Upper lobe of left lung (tissue), 6 donors: Measurements from ENCODE around the gene CFAP92. TPM values are rescaled to one million over a fixed set of nuclear protein-coding genes. Genes with fewer than 3 reads are reported as not detected.

Experiments used
- ATAC-seq, 2 donors: fragments of 200-7000 bp; cut with Tn5 transposase; one replicate each; pipeline ENCODE4 v1.9.1; 2022; ENCODE audit warnings: mild to moderate bottlenecking in 2 of 2, moderate library complexity in 2 of 2; ENCODE audit not compliant: low FRiP score in 2 of 2
- DNase-seq, 2 donors: peaks; one replicate each; pipeline ENCODE4 v3.0.0-alpha.2; 2019 to 2020
- H3K27ac ChIP-seq, 4 donors: fragments of 200-600 bp; sonication (generic); one replicate each; pipeline ENCODE4 v1.5.1; 2016 to 2019
- H3K27me3 ChIP-seq, 4 donors: fragments of 200-600 bp; sonication (generic); one replicate each; pipeline ENCODE4 v1.5.1; 2017 to 2019
- H3K36me3 ChIP-seq, 4 donors: fragments of 200-600 bp; sonication (generic); one replicate each; pipeline ENCODE4 v1.5.1; 2016 to 2019
- H3K4me1 ChIP-seq, 4 donors: fragments of 200-600 bp; sonication (generic); one replicate each; pipeline ENCODE4 v1.5.1; 2018 to 2019
- H3K4me3 ChIP-seq, 4 donors: fragments of 200-600 bp; sonication (generic); one replicate each; pipeline ENCODE4 v1.5.1; 2017 to 2019; ENCODE audit warnings: mild to moderate bottlenecking in 2 of 4, moderate library complexity in 1 of 4
- H3K9me3 ChIP-seq, 4 donors: fragments of 200-600 bp; sonication (generic); one replicate each; pipeline ENCODE4 v1.5.1; 2018 to 2019
- EP300 ChIP-seq, 4 donors: sonication (generic); formaldehyde crosslinking; IDR thresholded peaks; one replicate each; pipeline ENCODE4 v1.5.1; 2017; ENCODE audit warnings: antibody characterized with exemption in 4 of 4, control low read depth in 2 of 4
- POLR2A ChIP-seq, 4 donors: fragments of 450-650 bp; IDR thresholded peaks; one replicate each; pipeline ENCODE4 v1.5.1; 2016 to 2017; ENCODE audit warnings: antibody characterized with exemption in 4 of 4, mild to moderate bottlenecking in 2 of 4
- POLR2AphosphoS5 ChIP-seq, 2 donors: sonication (generic); formaldehyde crosslinking; IDR thresholded peaks; one replicate each; pipeline ENCODE4 v1.5.1; 2017; ENCODE audit warnings: antibody characterized with exemption in 2 of 2
- WGBS, 2 donors: methylation state at CpG; one replicate each; pipeline ENCODE4 v1.1.5; 2017 to 2018; 5-methylcytosine and 5-hydroxymethylcytosine counted together
- total RNA-seq, 6 donors: library from RNA; depleted of rRNA in 4 of 6; stranded (reverse); fragments of >200 nt in 4 of 6; gene quantifications; one replicate each; pipeline versions ENCODE4 v1.1.0 to v1.2.1, GENCODE V29; 2016 to 2021
- TF ChIP-seq, protein P1 (sequence below), 6 experiments: fragments of 450-650 bp in 4 of 6; fragments of 200-600 bp in 2 of 6; sonication (generic) in 2 of 6; IDR thresholded peaks; one replicate each; pipeline ENCODE4 v1.5.1; 2016 to 2019; ENCODE audit warnings: antibody characterized with exemption in 6 of 6
- donor health status: DM: no; HTN: no; CAD: no; lungs with moderate emphysema.
- donor health status: DM: no; HTN: yes; CAD: no; lungs with severe emphysema.

CFAP92 gene
- total RNA-seq, 6 donors from 2014 or later: 0.66 to 21.3 (median 5.0) TPM

DNA sequence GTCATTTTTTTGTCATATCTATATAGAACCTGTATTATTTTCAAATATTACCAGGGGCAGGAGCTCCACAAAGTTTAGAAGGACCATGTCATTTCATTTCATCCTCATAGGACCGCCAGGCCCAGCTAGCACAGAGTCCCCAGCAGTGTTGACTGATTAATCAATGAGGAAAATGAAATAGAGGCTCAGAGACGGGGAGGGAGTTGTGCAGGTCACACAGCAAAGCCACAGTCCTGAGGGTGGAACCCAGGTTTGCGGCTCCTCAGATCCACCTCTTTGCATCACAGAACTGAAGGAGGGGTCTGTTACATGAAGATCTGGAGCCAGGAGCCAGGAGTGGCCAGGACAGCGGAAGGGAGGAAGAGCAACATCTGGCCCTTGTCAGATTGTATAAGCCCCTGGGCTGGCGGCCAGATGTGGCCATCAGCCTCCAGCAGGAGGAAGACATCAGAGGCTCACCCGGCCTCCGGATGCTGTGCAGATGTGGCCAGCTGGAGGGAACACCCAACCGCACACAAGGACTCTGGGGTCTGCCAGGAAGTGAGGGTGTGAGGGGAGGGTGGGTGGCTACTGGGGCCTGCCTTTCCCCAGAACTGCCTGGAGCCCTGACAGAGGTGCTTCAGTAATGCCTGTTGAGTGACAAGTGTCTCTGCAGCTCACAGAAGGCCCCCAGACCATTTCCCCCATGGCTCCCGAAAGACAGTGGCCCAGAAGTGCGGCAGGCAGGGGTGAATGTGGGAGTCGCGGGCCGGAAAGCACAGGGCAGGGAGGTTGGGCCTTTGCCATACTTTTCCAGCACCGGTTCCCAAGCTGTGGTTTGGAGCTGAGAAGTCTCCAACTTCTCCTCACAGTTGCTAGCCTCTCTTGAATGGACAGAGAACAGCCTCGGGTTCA, 28.5 kb upstream of the CFAP92 start:
- peak overlapping the region; percentile 70 to 80 (median 74) for H3K27ac ChIP-seq
- TF ChIP-seq, protein P1, sequence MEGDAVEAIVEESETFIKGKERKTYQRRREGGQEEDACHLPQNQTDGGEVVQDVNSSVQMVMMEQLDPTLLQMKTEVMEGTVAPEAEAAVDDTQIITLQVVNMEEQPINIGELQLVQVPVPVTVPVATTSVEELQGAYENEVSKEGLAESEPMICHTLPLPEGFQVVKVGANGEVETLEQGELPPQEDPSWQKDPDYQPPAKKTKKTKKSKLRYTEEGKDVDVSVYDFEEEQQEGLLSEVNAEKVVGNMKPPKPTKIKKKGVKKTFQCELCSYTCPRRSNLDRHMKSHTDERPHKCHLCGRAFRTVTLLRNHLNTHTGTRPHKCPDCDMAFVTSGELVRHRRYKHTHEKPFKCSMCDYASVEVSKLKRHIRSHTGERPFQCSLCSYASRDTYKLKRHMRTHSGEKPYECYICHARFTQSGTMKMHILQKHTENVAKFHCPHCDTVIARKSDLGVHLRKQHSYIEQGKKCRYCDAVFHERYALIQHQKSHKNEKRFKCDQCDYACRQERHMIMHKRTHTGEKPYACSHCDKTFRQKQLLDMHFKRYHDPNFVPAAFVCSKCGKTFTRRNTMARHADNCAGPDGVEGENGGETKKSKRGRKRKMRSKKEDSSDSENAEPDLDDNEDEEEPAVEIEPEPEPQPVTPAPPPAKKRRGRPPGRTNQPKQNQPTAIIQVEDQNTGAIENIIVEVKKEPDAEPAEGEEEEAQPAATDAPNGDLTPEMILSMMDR (IDR thresholded peaks at IDR 0.05): no peak
- peak; percentile 85 to 96 for TF ChIP-seq POLR2AphosphoS5 (IDR thresholded peaks at IDR 0.05)
- peak in 2 of 4 donors; percentile 21 to 68 for TF ChIP-seq EP300 (IDR thresholded peaks at IDR 0.05)
- TF ChIP-seq POLR2A (IDR thresholded peaks at IDR 0.05): no peak
- H3K4me3 ChIP-seq: no peak overlapping the region
- H3K9me3 ChIP-seq: no peaks in the 10 kb centered on the region
- no peaks in the 10 kb centered on the region for H3K27me3 ChIP-seq
- WGBS, 2 donors: 53 to 57% methylated on average over 12 to 15 of the region's 15 CpGs
- peaks cover 38 to 70% (median 59%) of the 10 kb centered on the region in 4 donors for H3K4me1 ChIP-seq
- DNase-seq (peak; percentile 62 to 78), ATAC-seq (peak; percentile 68 to 78)
- H3K36me3 ChIP-seq: no peaks in the 10 kb centered on the region

GRCh38 chr3:129021140-129021551, 27.3 kb upstream of the CFAP92 start:
- WGBS, 2 donors: 73 to 77% methylated on average over 6 of the region's 6 CpGs
- H3K27ac ChIP-seq: peak overlapping the region; percentile 33 to 76 (median 64)
- no peak overlapping the region for H3K4me3 ChIP-seq
- H3K36me3 ChIP-seq: no peaks in the 10 kb centered on the region
- DNase-seq: no peak
- H3K9me3 ChIP-seq: no peaks in the 10 kb centered on the region
- H3K27me3 ChIP-seq: no peaks in the 10 kb centered on the region
- ATAC-seq: peak in 1 of 2 donors; percentile 7
- TF ChIP-seq POLR2AphosphoS5 (IDR thresholded peaks at IDR 0.05) (no peak), POLR2A (IDR thresholded peaks at IDR 0.05) (no peak), EP300 (IDR thresholded peaks at IDR 0.05) (no peak)
- TF ChIP-seq, protein P1 (IDR thresholded peaks at IDR 0.05): no peak
- H3K4me1 ChIP-seq: peaks cover 41 to 71% (median 59%) of the 10 kb centered on the region in 4 donors

GRCh38 chr3:129020691-129021090, 26.8 kb upstream of the CFAP92 start:
- Histone ChIP-seq H3K27me3 (no peaks in the 10 kb centered on the region), H3K4me3 (no peak overlapping the region), H3K4me1 (peaks cover 43 to 71% (median 60%) of the 10 kb centered on the region in 4 donors), H3K9me3 (no peaks in the 10 kb centered on the region), H3K36me3 (no peaks in the 10 kb centered on the region), H3K27ac (peak overlapping the region; percentile 33 to 76 (median 64))
- DNase-seq (no peak), ATAC-seq (no peak)
- 82 to 100% methylated on average over 1 to 5 of the region's 5 CpGs for WGBS, 2 donors
- TF ChIP-seq, protein P1 (IDR thresholded peaks at IDR 0.05): no peak
- TF ChIP-seq EP300 (IDR thresholded peaks at IDR 0.05): no peak
- no peak for TF ChIP-seq POLR2AphosphoS5 (IDR thresholded peaks at IDR 0.05)
- no peak for TF ChIP-seq POLR2A (IDR thresholded peaks at IDR 0.05)

DNA sequence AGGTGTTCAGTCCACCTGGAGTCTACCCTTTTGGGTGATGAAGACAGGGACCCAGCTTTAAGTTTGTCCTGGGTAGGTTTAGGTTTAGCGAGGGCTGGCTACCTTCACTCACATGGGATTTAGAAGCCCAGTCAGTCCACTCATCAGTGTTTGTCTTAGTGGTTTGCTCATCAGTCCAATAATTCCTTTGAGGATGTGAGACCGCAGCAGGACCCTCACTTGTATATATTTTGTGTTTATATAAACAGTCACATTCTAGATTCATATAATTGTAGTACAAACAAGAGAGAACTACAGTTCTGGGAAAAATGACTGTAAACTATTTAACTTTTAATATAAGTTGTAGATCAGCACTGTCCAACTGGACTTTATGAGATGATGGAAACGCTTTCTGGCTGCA, 25.4 kb upstream of the CFAP92 start:
- no peak for TF ChIP-seq EP300 (IDR thresholded peaks at IDR 0.05)
- TF ChIP-seq POLR2AphosphoS5 (IDR thresholded peaks at IDR 0.05): no peak
- TF ChIP-seq, protein P1 (IDR thresholded peaks at IDR 0.05): no peak
- TF ChIP-seq POLR2A (IDR thresholded peaks at IDR 0.05): no peak
- no peak for ATAC-seq
- 87 to 90% methylated on average over 3 of the region's 3 CpGs for WGBS, 2 donors
- no peak for DNase-seq
- Histone ChIP-seq H3K27ac (peak overlapping the region in 3 of 4 donors; percentile 76 to 88 (median 79)), H3K36me3 (no peaks in the 10 kb centered on the region), H3K4me3 (no peak overlapping the region), H3K27me3 (no peaks in the 10 kb centered on the region), H3K9me3 (no peaks in the 10 kb centered on the region), H3K4me1 (peaks cover 57 to 75% (median 69%) of the 10 kb centered on the region in 4 donors)
